KMS-11 (cell line): ENCODE measurements around the gene E4F1.

ENCODE experiments used
- H2AFZ ChIP-seq: fragments of 200-600 bp; sonication (generic); 2 replicates; pipeline ENCODE4 v1.6.1; 2016; ENCODE audit warnings: antibody characterized with exemption, mixed run types, low read depth
- H3K27ac ChIP-seq: fragments of 200-600 bp; sonication (generic); 2 replicates; pipeline ENCODE4 v1.6.1; 2016; ENCODE audit warnings: mild to moderate bottlenecking, mixed run types
- H3K27me3 ChIP-seq: fragments of 200-600 bp; sonication (generic); 2 replicates; pipeline ENCODE4 v1.6.1; 2017; ENCODE audit warnings: mild to moderate bottlenecking, low read depth, mixed run types, moderate library complexity; ENCODE audit not compliant: insufficient read depth
- H3K36me3 ChIP-seq: fragments of 200-600 bp; sonication (generic); 2 replicates; pipeline ENCODE4 v1.6.1; 2017; ENCODE audit warnings: mild to moderate bottlenecking, mixed run types; ENCODE audit not compliant: insufficient read depth
- H3K4me1 ChIP-seq: fragments of 200-600 bp; sonication (generic); 2 replicates; pipeline ENCODE4 v1.6.1; 2016; ENCODE audit warnings: mild to moderate bottlenecking, low read depth, mixed run types; ENCODE audit not compliant: poor library complexity, severe bottlenecking
- H3K4me2 ChIP-seq: fragments of 200-600 bp; sonication (generic); 2 replicates; pipeline ENCODE4 v1.7.0; 2016; ENCODE audit warnings: mild to moderate bottlenecking, mixed run types
- H3K4me3 ChIP-seq: fragments of 200-600 bp; sonication (generic); IDR thresholded peaks from 2 replicates; pipeline ENCODE4 v1.6.1; 2017; ENCODE audit warnings: low read depth, low read length, mixed read lengths; ENCODE audit not compliant: insufficient read depth
- H3K79me2 ChIP-seq: fragments of 200-600 bp; sonication (generic); 2 replicates; pipeline ENCODE4 v1.6.1; 2016; ENCODE audit warnings: low read depth, mixed run types; ENCODE audit not compliant: insufficient read depth
- H3K9ac ChIP-seq: fragments of 200-600 bp; sonication (generic); 2 replicates; pipeline ENCODE4 v1.6.1; 2016; ENCODE audit warnings: mild to moderate bottlenecking, mixed run types
- H4K20me1 ChIP-seq: fragments of 200-600 bp; sonication (generic); 2 replicates; pipeline ENCODE4 v1.6.1; 2016; ENCODE audit warnings: mild to moderate bottlenecking, mixed run types; ENCODE audit not compliant: insufficient read depth
- TF ChIP-seq, protein P1 (sequence below): fragments of 200-600 bp; sonication (generic); conservative IDR thresholded peaks from 2 replicates; pipeline ENCODE4 v1.6.1; 2017; ENCODE audit warnings: low read depth, mild to moderate bottlenecking, antibody characterized with exemption, low read length, moderate library complexity, mixed read lengths

Gene E4F1

DNA sequence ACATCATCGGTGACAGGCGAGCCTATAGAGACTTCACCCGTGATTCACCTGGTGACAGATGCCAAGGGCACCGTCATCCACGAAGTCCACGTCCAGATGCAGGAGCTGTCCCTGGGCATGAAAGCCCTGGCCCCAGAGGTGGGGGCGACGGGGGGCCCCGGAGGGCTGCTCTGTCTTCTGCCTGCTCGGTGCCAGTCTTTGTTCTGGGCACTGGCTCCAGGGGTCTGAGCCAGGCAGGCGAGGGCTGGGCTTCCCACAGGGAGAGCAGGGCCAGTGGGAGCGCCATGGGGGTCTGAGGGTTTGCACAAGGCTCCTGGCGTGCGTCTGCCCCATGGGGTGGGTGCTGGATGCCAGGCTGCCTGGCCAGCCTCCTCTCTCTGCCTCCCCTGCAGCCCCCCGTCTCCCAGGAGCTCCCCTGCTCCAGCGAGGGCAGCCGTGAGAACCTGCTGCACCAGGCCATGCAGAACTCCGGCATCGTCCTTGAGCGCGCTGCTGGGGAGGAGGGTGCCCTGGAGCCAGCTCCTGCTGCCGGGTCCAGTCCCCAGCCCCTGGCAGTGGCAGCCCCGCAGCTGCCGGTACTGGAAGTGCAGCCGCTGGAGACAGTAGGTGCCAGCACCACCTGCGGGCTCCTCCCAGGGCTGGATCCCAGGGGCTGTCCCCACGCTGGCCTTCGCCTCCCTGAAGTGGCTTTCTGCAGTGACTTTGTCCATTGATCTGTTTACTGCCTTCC, 9.8 kb downstream of the E4F1 start:
- no peak overlapping the region for H3K4me2 ChIP-seq
- H3K36me3 ChIP-seq: 0 out of 2 replicates have a peak, but pooled peaks cover 4% of the 10 kb centered on the region

DNA sequence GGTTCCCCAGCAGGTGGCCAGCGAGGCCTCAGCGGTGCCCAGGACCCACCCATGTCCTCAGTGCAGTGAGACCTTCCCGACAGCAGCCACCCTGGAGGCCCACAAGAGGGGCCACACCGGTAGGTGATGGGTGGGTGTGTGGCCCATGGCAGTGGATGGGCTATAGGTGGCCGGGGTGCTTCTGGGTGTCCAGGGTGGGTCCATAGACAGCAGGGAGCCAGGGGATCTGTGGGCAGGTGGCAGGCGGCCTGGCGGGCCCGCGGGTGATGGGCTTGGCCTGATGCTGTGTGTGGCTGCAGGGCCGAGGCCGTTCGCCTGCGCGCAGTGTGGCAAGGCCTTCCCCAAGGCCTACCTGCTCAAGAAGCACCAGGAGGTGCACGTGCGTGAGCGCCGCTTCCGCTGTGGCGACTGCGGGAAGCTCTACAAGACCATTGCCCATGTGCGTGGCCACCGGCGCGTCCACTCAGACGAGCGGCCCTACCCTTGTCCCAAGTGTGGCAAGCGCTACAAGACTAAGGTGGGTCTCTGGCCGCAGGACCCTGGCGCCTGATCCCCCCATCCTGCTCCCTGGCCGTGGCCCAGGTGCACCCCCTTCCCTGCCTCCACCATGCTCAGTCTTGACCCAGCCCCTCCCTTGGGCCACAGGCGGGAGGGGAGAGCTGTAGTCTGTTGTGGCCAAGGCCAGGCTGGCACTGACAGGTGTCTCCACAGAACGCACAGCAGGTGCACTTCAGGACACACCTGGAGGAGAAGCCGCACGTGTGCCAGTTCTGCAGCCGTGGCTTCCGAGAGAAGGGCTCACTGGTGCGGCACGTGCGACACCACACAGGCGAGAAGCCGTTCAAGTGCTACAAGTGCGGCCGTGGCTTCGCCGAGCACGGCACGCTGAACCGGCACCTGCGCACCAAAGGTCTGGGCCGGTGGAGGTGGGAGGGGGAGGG, 10.8 kb downstream of the E4F1 start:
- Histone ChIP-seq H3K27ac (no peak overlapping the region), H2AFZ (no peak overlapping the region), H3K36me3 (0 out of 2 replicates have a peak, but pooled peaks cover 4% of the 10 kb centered on the region), H3K9ac (no peak overlapping the region), H3K4me1 (no peaks in the 10 kb centered on the region), H3K4me3 (no peak overlapping the region), H3K27me3 (no peaks in the 10 kb centered on the region), H4K20me1 (no peaks in the 10 kb centered on the region), H3K4me2 (no peak overlapping the region), H3K79me2 (no peaks in the 10 kb centered on the region)
- TF ChIP-seq, protein P1, sequence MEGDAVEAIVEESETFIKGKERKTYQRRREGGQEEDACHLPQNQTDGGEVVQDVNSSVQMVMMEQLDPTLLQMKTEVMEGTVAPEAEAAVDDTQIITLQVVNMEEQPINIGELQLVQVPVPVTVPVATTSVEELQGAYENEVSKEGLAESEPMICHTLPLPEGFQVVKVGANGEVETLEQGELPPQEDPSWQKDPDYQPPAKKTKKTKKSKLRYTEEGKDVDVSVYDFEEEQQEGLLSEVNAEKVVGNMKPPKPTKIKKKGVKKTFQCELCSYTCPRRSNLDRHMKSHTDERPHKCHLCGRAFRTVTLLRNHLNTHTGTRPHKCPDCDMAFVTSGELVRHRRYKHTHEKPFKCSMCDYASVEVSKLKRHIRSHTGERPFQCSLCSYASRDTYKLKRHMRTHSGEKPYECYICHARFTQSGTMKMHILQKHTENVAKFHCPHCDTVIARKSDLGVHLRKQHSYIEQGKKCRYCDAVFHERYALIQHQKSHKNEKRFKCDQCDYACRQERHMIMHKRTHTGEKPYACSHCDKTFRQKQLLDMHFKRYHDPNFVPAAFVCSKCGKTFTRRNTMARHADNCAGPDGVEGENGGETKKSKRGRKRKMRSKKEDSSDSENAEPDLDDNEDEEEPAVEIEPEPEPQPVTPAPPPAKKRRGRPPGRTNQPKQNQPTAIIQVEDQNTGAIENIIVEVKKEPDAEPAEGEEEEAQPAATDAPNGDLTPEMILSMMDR: no peak

More for the DNA sequence above, 9.8 kb downstream of the E4F1 start:
- peaks cover under 1% of the 10 kb centered on the region; the same call in 1 of the 2 replicates for H3K79me2 ChIP-seq
- no peaks in the 10 kb centered on the region for H3K4me1 ChIP-seq
- H3K27me3 ChIP-seq: no peaks in the 10 kb centered on the region
- H4K20me1 ChIP-seq: no peaks in the 10 kb centered on the region
- H3K4me3 ChIP-seq: no peak overlapping the region
- H2AFZ ChIP-seq: no peak overlapping the region
- H3K9ac ChIP-seq: no peak overlapping the region
- TF ChIP-seq, protein P1: no peak
- no peak overlapping the region for H3K27ac ChIP-seq

DNA sequence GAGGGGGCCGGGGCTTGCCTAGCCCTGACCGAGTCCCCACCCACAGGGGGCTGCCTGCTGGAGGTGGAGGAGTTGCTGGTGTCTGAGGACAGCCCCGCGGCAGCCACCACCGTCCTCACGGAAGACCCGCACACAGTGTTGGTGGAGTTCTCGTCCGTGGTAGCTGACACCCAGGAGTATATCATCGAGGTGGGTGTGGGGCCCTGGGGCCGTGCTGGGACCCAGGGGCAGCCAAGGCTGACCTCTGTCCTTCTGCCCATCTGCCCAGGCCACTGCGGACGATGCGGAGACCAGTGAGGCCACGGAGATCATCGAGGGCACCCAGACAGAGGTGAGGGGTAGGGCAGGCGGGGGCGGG, 11.4 kb downstream of the E4F1 start:
- Histone ChIP-seq H3K9ac (no peak overlapping the region), H3K79me2 (no peaks in the 10 kb centered on the region), H4K20me1 (no peaks in the 10 kb centered on the region), H3K4me2 (no peak overlapping the region), H3K4me1 (no peaks in the 10 kb centered on the region), H2AFZ (no peak overlapping the region), H3K36me3 (0 out of 2 replicates have a peak, but pooled peaks cover 4% of the 10 kb centered on the region), H3K27me3 (no peaks in the 10 kb centered on the region), H3K27ac (no peak overlapping the region), H3K4me3 (no peak overlapping the region)
- TF ChIP-seq, protein P1: no peak

DNA sequence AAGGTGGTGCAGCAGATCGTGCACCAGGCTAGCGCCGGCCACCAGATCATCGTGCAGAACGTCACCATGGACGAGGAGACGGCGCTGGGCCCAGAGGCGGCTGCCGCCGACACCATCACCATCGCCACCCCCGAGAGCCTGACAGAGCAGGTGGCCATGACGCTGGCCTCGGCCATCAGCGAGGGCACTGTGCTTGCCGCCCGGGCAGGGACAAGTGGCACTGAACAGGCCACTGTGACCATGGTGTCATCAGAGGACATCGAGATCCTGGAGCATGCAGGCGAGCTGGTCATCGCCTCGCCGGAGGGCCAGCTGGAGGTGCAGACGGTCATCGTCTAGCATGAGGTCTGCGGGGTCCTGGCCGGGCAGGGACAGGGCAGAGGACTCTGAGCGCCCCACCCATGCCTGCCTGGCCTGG, 11.9 kb downstream of the E4F1 start:
- Histone ChIP-seq H3K9ac (no peak overlapping the region), H4K20me1 (no peaks in the 10 kb centered on the region), H3K4me1 (no peaks in the 10 kb centered on the region), H3K27me3 (no peaks in the 10 kb centered on the region), H3K4me3 (no peak overlapping the region), H3K36me3 (0 out of 2 replicates have a peak, but pooled peaks cover 4% of the 10 kb centered on the region), H2AFZ (no peak overlapping the region), H3K79me2 (no peaks in the 10 kb centered on the region), H3K4me2 (no peak overlapping the region), H3K27ac (no peak overlapping the region)
- TF ChIP-seq, protein P1: no peak
